Epidermal melanocyte (primary cell): ENCODE data around the gene FFAR2.
"Not testable (repeated sequence)": the region's sequence is repeated elsewhere in the genome, so short reads cannot be mapped to it uniquely, and the experiment has no call there.

Experiments used
- DNase-seq: peaks from one replicate; pipeline ENCODE4 v3.0.0; 2011; ENCODE audit warnings: low spot score; ENCODE audit not compliant: insufficient read length

The FFAR2 gene

DNA sequence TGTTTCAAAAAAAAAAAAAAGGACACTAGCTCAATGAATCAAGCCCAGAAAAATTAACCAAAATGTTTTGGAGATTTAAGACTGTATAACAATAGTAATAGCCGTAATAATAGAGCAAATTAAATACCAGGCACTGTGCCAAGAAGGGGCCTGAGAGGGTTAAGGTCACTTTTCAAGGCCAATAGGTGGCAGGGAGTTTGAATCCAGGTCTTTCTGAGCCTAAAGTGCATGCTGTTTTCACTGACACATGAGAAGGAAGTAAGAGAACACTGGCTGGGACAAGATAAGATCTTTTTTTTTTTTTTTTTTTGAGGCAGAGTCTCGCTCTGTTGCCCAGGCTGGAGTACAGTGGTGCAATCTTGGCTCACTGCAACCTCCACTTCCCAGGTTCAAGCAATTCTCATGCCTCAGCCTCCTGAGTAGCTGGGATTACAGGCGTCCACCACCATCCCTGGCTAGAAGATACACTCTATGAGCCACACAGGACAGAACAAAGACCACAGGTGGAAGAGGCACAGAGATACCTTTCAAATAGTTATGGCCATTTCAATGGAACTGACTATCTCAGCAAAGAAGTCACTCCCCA is 7.7 kb downstream of the FFAR2 start:
- DNase-seq, result no peak

DNA sequence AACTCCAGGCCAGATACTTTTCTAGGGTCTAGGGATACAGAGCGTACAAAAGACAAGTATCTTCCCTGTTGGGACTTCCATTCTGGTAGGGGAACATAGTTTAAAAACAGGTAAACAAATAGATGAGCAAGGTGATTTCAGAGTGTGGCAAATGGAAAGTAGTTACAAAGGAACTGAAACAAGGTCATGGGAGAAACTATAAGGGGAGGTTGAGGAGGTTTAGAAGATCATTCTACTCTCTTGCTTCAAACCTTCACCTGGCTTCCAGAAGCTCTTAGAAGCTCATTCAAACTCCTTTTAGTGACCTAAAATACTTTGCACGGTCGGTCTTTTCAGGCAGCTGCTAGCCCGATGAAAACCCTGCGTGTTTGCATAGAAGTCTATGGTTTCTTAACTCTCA is 9.1 kb downstream of the FFAR2 start:
- DNase-seq, result no peak

DNA sequence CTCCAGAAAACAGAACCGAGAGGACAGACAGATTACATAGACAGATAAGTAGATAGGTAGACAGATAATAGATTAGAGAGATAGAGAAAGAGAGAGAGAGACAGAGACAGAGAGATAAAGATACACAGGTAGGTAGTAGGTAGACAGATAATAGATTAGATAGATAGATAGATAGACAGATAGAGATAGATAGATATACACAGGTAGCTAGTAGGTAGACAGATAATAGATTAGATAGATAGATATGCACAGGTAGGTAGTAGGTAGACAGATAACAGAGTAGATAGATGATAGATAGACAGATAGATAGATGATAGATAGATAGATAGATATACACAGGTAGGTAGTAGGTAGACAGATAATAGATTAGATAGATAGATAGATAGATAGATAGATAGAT is 10.1 kb downstream of the FFAR2 start:
- no peak for DNase-seq

DNA sequence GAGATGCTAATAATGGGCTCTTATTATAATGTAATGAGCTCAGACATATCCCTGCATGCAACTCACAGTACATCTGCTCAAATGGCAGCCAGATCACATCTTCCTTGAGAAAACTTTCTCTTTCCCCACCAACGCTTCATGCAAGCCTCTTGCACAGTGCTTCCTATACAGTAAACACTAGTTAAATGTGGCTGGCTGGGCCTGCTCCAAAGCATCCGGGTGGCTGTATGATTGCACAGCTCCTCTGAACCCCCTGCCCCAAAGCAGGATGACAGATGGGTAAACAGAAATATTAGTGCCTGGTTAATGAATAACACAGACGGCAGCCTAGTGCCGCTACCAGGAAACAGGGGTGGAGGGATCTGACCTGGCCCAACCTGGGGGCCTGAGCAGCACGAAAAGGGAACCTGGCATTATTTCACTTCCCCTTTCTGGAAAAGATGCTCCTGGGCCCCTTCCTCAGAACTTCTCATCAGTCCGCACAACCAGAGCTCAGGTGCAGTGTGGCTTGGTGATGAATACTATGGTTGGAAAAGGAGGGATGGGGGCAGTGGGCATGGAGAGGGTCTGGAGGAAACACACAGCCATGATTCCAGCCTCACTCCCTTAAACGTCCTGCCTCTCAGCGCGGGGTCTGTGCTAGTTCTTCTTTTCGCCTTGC is 10.8 kb downstream of the FFAR2 start:
- DNase-seq, result no peak

DNA sequence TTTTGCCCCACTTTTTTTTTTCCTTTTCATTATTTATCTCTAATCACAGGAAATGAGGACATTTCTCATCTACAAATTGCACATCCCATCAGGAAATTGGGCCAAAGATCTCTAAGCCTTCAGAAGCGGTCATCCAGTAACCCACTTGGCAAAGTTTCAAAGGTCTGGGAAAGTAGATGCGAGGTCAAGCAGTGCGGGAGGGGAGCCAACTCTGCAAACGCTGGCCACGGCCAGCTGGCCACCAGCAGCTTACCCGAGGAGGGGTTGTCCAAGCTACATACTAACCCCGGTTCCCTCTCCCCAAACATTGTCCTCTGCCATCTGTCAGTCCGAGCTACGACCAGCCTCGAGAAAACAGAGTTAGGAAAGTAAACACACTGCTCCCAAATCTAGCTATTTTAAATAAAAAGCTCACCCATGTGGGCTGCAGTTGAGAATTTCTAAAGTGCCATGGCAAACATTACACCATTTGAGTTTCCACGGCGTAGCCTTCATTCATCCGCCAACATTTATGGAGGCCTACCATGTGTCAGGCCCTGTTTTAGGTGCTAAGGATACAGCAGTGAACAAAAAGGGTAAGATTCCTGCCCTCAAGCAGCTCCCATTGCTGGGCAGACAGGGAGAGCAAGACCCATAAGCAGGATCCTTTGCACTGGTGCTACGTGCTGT is 11.5 kb downstream of the FFAR2 start:
- DNase-seq, result no peak

DNA sequence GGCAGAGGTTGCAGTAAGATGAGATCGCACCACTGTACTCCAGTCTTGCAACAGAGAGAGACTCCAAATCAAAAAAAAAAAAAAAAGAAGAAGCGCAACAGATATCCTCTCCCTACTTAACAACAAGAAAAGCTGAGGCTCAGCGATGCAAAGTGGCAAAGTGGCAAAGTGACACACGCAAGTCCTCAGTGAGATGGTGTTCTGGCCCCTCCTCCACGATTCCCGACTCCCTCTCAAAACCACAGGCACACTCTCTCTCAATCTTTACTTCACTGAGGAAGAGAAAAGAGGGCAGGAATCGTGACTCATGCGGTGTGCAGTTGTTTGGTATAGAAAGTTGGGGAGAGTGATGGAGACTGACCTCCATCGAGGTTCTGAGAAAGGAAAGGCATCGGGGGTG is 12.6 kb downstream of the FFAR2 start:
- DNase-seq, result no peak

DNA sequence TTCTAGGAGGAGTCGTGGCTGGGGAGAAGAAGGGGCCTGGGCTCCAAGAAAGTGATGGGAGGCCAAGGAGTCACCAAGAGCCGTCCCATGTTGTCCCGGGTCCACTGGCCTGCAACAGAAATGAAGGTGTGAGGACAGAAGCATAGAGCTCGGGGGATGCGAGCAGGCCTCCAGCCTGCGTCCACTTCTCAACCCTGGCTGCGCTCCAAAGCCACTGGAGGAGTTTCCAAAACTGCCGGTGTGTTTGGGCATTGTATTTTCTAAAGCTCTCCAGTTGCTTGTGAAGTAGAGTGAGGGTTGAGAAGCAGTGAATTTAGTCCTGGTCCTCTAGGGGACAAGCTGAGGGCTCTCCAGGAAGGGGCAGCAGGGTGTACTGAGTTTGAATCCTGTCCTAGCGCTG is 13.0 kb downstream of the FFAR2 start:
- no peak for DNase-seq

DNA sequence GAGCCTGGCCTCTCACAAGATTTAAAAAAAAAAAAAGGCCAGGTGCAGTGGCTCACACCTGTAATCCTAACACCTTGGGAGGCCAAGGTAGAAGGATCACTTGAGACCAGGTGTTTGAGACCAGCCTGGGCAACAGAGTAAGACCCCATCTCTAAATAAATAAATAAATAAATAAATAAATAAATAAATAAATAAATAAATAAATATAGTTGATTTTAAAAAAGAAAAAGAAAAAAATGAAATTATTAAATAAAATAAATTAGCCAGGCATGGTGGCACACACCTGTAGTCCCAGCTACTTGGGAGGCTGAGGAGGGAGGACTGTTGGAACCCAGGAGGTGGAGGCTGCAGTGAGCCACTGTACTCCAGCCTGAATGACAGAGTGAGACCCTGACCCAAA is 13.7 kb downstream of the FFAR2 start:
- DNase-seq, result not testable (repeated sequence)

DNA sequence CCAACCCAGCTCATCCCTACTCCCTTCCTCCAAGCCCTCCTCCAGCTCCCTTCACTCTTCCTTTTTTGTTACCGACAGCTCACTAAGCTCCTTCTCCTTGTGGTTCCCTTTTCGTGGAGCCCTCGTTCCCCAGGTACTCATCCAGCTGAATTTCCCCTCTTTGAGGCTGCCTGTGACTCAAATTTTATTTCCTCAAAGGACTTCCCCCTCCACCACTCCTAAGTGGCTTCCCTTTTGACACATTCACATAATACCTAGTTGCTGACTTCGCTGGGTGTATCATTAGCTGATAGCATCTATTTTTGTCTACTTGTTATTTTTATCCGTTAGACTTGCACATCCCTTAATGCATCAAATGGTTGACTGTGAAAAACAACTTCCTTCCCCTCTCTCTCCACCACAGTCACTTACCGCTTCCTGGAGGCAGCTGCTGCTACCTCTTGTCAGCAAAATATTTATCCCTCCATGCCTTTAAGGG is 14.5 kb downstream of the FFAR2 start:
- no peak for DNase-seq

DNA sequence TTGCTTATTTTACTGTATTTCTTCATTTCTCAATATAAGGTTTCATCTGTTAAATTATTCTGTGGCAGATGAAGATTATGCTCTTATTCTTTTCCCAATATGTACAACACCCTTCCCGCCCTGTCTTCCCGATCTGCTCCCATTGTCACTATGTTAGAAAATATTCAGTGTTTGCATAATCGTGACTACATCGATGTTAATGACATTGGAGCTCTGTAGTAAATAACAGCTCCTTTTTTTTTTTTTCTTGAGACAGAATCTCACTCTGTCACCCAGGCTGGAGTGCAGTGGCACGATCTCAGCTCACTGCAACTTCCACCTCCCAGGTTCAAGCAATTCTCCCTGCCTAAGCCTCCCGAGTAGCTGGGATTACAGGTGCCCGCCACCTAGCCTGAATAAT is 14.9 kb downstream of the FFAR2 start:
- DNase-seq, result not testable (repeated sequence)

DNA sequence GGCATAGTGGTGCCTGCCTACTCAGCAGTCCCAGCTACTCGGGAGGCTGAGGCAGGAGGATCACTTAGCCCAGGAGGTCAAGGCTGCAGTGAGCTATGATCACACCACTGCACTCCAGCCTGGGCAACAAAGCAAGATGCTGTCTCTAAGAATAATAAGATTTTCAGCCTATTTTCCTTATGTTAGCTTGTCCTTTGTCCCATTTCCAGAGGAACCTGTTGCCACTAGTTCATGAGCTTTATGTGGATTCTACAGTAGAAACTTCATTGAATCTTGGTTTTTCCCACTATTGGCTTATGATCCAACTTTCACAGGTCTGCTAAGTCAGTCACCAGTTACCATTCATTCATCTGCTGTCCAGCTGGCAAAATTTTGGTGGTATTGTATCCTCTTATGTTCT is 18.2 kb downstream of the FFAR2 start:
- DNase-seq, result no peak

DNA sequence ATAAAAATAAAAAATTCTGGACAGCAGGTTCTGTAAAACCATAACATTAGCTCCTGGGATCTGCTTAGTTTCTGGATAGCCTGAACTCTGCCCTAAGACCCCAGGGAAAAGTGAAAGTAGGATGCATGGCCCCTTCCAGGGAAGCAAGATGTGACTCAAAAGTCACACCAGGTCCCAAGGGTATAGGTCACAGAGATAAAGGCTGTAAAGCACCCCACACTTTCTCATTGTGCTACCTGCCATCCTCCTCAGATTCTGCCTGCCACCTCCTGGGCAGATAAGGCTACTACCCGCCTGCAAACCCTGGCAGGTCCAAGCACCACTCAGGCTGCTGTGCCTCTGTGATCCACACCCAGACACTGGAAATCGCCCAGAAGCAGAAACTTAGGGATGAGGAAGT is 20.6 kb downstream of the FFAR2 start:
- DNase-seq, result no peak

DNA sequence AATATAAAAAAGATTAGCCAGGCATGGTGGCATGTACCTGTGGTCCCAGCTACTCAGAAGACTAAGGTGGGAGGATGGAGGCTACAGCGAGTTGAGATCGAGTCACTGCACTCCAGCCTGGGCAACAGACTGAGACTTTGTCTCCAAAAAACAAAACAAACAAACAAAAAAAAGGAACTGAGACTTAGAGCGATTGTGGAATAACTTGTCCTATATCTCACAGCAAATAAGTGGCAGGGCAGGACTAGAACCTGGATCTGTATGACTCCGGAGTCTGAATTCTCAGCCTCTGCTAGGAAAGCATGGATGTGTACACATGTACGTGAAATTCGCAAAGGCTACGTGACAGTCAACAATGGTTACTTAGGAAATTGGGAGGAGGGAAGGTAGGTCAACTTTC is 22.1 kb downstream of the FFAR2 start:
- no peak for DNase-seq

DNA sequence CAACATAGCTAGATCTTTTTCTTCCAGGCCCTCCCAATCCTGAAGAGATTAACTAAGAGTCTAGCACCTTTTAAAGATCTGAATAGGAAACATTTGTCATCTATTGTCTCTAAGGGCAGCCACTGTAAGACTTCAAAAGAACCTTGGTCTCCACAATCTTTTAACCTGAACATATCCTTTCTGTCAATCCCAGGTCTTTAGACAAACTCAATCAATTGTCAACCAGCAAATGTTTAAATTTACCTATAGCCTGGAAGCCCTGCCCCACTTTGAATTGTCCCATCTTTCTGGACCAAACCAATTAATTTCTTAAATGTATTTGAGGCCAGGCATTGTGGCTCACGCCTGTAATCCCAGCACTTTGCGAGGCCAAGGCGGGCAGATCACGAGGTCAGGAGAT is 23.0 kb downstream of the FFAR2 start:
- not testable (repeated sequence) for DNase-seq

DNA sequence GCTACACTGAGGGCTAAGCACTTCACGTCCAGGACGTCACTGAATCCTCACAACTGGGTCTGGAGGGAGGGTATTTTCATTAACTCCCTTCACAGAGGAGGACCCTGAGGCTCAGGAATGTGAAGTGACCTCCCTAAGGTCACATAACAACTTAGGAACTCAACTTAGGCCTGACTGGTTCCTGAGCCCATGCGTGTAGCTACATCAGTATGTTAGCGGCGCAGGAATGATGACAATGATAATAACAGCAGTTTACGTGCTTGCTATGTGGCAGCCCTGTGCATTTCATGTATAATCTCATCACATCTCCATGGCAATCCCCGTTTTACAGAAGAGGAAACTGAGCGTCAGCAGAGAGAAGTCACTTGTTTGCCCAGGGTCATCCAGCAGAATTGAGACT is 23.9 kb downstream of the FFAR2 start:
- no peak for DNase-seq

DNA sequence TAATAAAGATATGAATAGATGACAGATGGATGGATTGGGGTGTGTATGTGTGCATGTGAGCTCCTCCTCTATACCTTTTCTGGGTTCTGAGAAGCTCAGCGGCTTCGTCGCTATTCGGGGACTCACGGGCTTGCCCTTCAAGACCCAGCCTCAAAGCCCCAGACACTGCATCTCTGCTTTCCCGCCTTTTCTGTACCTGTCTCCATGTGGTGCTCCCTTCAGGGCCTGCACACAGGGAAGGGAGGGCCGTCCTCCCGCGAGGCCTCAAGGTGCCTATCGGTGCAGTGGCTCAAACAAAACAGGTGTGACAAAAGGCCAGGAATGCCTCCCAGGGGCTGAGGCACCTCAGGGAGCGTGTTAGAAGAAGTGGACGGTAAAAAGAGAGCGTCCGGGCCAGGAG is 26.0 kb downstream of the FFAR2 start:
- no peak for DNase-seq

DNA sequence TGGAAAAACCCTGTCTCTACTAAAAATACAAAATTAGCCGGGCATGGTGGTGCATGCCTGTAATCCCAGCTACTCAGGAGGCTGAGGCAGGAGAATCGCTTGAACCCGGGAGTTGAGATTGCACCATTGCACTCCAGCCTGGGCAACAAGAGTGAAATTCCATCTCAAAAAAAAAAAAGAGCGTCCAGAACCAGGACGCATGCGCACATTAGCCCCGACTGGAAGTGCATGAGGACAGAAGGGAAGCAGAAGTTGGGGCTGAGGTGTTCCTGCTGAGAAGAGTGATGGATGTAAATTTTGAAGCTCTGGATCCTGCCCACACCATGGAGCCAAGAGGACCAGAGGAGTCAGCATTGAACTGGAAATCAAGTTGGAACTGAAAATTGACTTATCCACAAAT is 26.5 kb downstream of the FFAR2 start:
- DNase-seq, result not testable (repeated sequence)

DNA sequence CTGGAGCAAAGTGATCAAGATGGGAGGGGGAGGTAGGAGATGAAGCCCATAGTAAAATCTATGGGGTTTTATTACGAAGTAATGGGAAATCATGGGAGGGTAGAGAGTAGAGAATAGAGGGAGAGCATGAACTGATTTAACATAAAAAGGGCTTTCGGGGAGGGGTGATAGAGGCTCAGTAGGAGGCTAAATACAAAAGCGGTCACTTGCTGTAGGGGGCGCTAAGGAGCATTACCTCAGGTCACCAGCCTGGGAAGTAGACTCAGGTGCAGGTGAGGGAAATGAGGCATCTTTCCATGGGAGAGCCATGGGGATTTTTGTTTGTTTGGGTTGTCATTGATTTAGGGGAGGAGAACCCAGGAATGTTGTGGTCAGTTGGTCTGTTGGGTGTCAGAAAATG is 28.1 kb downstream of the FFAR2 start:
- no peak for DNase-seq

DNA sequence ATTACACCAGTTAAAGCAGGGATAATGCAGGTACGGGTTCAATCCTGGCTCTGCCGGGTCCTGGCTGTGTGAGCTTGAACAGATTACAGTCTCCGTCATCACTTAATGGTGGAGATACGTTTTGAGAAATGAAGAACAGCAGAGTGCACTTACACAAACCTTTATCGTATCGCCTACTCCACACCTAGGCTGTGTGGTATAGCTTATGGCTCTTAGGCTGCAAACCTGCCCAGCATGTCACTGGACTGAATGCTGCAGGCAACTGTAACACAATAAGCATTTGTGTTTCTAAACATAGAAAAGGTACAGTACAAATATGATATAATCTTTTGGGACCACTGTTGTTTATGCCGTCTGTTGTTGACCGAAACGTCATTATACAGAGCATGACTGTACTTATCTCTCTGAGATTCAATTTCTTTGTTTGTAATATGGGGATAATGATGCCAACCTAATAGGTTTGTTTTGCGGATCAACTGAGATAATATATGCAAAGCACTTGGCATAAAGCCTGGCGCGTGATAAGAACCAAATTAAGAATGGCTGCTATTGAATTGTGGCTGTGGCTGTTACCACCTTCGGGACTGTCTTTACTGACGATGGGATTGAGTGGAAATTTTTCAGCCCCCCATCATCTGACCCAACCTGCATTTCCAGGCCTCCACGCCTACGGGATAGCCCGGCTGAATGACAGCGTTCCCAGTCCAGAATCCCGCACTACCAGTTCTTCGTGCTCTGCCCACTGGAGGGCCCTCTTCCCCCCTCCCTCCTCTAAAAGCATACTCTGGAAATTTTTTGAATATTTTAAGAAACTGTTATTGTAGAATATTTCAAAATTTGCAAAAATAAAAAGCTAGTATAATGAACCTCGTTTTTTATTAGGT is 31.0 kb downstream of the FFAR2 start:
- DNase-seq, result no peak

DNA sequence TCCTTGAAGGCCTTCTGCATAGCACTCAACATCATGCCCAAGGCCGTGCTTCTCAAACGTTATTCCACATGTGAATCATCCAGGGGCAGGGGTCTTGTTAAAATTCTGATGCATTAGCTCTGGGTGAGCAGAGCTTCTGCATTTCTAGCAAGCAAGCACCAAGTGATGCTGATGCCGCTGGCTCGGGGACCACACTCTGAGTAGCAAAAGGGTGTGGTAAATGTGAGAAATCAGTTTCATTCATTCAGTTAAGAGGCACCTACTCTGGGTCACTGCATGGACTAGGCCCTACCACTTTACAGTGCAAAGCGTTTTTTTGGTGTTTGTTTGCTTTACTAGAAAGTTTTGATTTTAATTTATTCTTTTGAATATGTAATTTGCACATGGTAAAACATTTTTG is 35.0 kb downstream of the FFAR2 start:
- no peak for DNase-seq

DNA sequence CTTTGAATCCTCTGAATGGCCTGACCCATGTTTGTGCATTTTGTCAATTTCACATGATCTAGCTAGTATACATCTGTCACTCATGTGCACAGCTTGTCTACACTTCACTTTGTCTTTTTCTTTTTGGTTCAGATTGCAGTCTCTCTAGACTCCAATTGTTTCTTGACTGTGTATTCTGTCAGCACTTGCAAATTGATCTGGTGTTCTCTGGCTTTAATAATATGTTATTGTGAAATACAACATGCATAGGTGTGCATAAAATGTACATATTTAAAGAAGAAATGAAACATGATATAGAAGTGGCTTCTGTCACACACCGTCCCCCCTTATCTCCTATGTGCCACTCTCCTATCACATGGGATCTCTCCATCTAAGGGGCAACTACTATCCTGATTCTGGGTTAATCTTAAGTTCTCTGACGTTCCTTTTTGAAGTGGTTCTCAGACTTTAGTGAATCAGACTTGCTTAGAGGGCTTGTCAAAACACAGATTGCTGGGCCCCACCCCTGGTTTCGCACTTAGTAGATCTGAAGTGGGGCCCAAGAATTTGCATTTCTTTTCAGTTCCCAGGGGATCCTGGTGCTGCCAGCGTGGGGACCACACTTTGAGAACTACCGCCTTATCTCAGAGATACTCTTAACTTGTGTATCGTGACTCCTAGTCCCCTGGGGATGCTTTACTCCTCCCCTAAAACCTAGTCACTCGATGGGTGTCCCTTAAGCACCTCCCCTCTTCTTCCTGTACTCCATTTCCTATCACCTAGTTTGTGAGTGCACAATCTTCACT is 36.4 kb downstream of the FFAR2 start:
- no peak for DNase-seq
